Psoas muscle (tissue), 8 donors: ENCODE data around the gene CTNNB1. TPM values are rescaled to one million over a fixed set of nuclear protein-coding genes. Genes with fewer than 3 reads are reported as not detected.

Experiments
- ATAC-seq, 4 donors: fragments of 200-7000 bp; cut with Tn5 transposase; one replicate each; pipeline ENCODE4 v1.9.1; 2020; ENCODE audit warnings: moderate library complexity in 3 of 4, mild to moderate bottlenecking in 2 of 4
- DNase-seq, 2 donors: peaks; one replicate each; pipeline ENCODE4 v3.0.0-alpha.2; 2020
- H3K27ac ChIP-seq: fragments of 200-600 bp; one replicate; pipeline ENCODE4 v1.8.0; 2022
- H3K27me3 ChIP-seq, 3 donors: fragments of 200-600 bp in 1 of 3; one replicate each; pipeline versions ENCODE4 v1.6.1 to v1.8.0; 2013 to 2022; ENCODE audit warnings: low read length in 2 of 3, mild to moderate bottlenecking in 2 of 3, moderate library complexity in 1 of 3; ENCODE audit not compliant: insufficient read depth in 3 of 3
- H3K36me3 ChIP-seq, 2 donors: fragments of 200-600 bp in 1 of 2; one replicate each; pipeline versions ENCODE4 v1.6.1 to v1.8.0; 2013 to 2022; ENCODE audit warnings: low read depth in 1 of 2, mild to moderate bottlenecking in 1 of 2, moderate library complexity in 1 of 2; ENCODE audit not compliant: insufficient read depth in 1 of 2
- H3K4me1 ChIP-seq: fragments of 200-600 bp; one replicate; pipeline ENCODE4 v1.8.0; 2022
- H3K4me3 ChIP-seq: fragments of 200-600 bp; one replicate; pipeline ENCODE4 v1.8.0; 2022; ENCODE audit warnings: mild to moderate bottlenecking
- H3K9me3 ChIP-seq: fragments of 200-600 bp; one replicate; pipeline ENCODE4 v1.8.0; 2022
- CTCF ChIP-seq: fragments of 200-600 bp; IDR thresholded peaks from one replicate; pipeline ENCODE4 v1.8.0; 2022; ENCODE audit warnings: antibody characterized with exemption
- WGBS, 3 donors: extraction: QIAGEN DNeasy Blood & Tissue Kit; methylation state at CpG; one replicate each; pipeline versions ENCODE4 v1.1.6 to v1.1.7; 2013; 5-methylcytosine and 5-hydroxymethylcytosine counted together
- intact Hi-C, 2 donors: fragments of 100-400 bp; cut with DNase I; formaldehyde crosslinking; loops; one replicate each; pipeline versions ENCODE4 v1.11.0 to v1.14.2; 2022
- polyA plus RNA-seq, 3 donors: library from polyadenylated mRNA; stranded (reverse); fragments of 200-250 nt; gene quantifications; one replicate each; pipeline ENCODE4 v1.2.3, GENCODE V29; 2013
- total RNA-seq, 4 donors: library from RNA; stranded (reverse); fragmentation: NEBNext Ultra II Directional in 2 of 4; extraction: Animal tissue kit (Norgen Biotek cat#: 25700) in 2 of 4; gene quantifications; one replicate each; pipeline versions ENCODE4 v1.2.1 to v1.2.4, GENCODE V29; 2021 to 2023
- donor health status: healthy with polysubstance abuse.
- donor health status: DM: no; HTN: no; CAD: no; lungs with moderate emphysema.
- donor health status: Bipolar disorder and iron deficiency.
- donor health status: healthy.
- donor health status: DM: yes; HTN: yes; CAD: no.
- donor health status: DM: no; HTN: no; CAD: no.
- donor health status: DM: no; HTN: no; CAD: no.
- donor health status: DM: yes; HTN: yes; CAD: no.

The CTNNB1 gene
- total and polyA plus RNA-seq, 7 donors = 32.1 to 128 (median 93.8) TPM

- intact Hi-C loops = no loop called here
- Histone ChIP-seq H3K27me3 (peaks cover 0 to 3% (median 0%) of the 10 kb centered on the region in 3 donors), H3K4me3 (no peak overlapping the region), H3K27ac (no peak overlapping the region), H3K9me3 (no peaks in the 10 kb centered on the region), H3K4me1 (no peaks in the 10 kb centered on the region), H3K36me3 (no peaks in the 10 kb centered on the region)
- WGBS, 3 donors = 87 to 94% (median 91%) methylated on average over 3 of the region's 3 CpGs
- TF ChIP-seq CTCF = no peak
- no peak for ATAC-seq
- DNase-seq = no peak
These were observed 36.8 kb upstream of the CTNNB1 start for GRCh38 chr3:41162541-41162940.

- H3K36me3 ChIP-seq = no peaks in the 10 kb centered on the region
- 56 to 65% (median 57%) methylated on average over 1 of the region's 1 CpG for WGBS, 3 donors
- no peaks in the 10 kb centered on the region for H3K4me1 ChIP-seq
- ATAC-seq = no peak
- intact Hi-C loops = no loop called here
- no peak overlapping the region for H3K4me3 ChIP-seq
- no peak overlapping the region for H3K27ac ChIP-seq
- peaks cover 0 to 6% (median 0%) of the 10 kb centered on the region in 3 donors for H3K27me3 ChIP-seq
- DNase-seq = no peak
- no peak for TF ChIP-seq CTCF
- no peaks in the 10 kb centered on the region for H3K9me3 ChIP-seq
These were observed 36.3 kb upstream of the CTNNB1 start for GRCh38 chr3:41163006-41163405.

- no peak for ATAC-seq
- 75 to 78% (median 77%) methylated on average over 3 of the region's 3 CpGs for WGBS, 3 donors
- no peaks in the 10 kb centered on the region for H3K9me3 ChIP-seq
These were observed 35.9 kb upstream of the CTNNB1 start for GRCh38 chr3:41163421-41163820.

GRCh38 chr3:41164777-41165176, 34.5 kb upstream of the CTNNB1 start:
- H3K36me3 ChIP-seq = no peaks in the 10 kb centered on the region
- TF ChIP-seq CTCF = no peak
- no peak overlapping the region for H3K27ac ChIP-seq
- H3K27me3 ChIP-seq = peaks cover 0 to 10% (median 0%) of the 10 kb centered on the region in 3 donors
- 35 to 45% (median 45%) methylated on average over 2 of the region's 2 CpGs for WGBS, 3 donors
- H3K4me3 ChIP-seq = no peak overlapping the region
- DNase-seq = no peak
- H3K9me3 ChIP-seq = no peaks in the 10 kb centered on the region
- intact Hi-C loops = no loop called here
- H3K4me1 ChIP-seq = no peaks in the 10 kb centered on the region
- no peak for ATAC-seq

More at GRCh38 chr3:41163421-41163820, 35.9 kb upstream of the CTNNB1 start:
- no peaks in the 10 kb centered on the region for H3K36me3 ChIP-seq
- H3K4me3 ChIP-seq = no peak overlapping the region
- TF ChIP-seq CTCF = no peak
- H3K27ac ChIP-seq = no peak overlapping the region
- H3K27me3 ChIP-seq = peaks cover 0 to 6% (median 0%) of the 10 kb centered on the region in 3 donors
- intact Hi-C loops = no loop called here
- H3K4me1 ChIP-seq = no peaks in the 10 kb centered on the region
- no peak for DNase-seq

GRCh38 chr3:41167722-41168497, 31.4 kb upstream of the CTNNB1 start:
- Histone ChIP-seq H3K27me3 (peaks cover 0 to 10% (median 0%) of the 10 kb centered on the region in 3 donors), H3K27ac (no peak overlapping the region), H3K4me1 (no peaks in the 10 kb centered on the region), H3K9me3 (no peaks in the 10 kb centered on the region), H3K4me3 (no peak overlapping the region), H3K36me3 (no peaks in the 10 kb centered on the region)
- no peak for TF ChIP-seq CTCF
- no peak for DNase-seq
- no peak for ATAC-seq
- WGBS, 3 donors = 86 to 96% (median 88%) methylated on average over 8 of the region's 8 CpGs
- intact Hi-C loops = no loop called here
